GM12891 (cell line): ENCODE data around the gene KCNAB2.

ENCODE experiments used
- DNase-seq: peaks from one replicate; pipeline ENCODE4 v3.0.0; 2011; ENCODE audit warnings: low spot score; ENCODE audit not compliant: insufficient read length
- FAIRE-seq: peaks from 2 replicates; lab custom pipeline; 2011; peaks lifted over from hg19 to GRCh38; lab: Jason Lieb, UNC
- PAX5 ChIP-seq: IDR thresholded peaks from 2 replicates; pipeline ENCODE4 v1.6.1; 2011; ENCODE audit warnings: low read length, moderate library complexity, mild to moderate bottlenecking; ENCODE audit not compliant: insufficient read depth, severe bottlenecking
- POLR2A ChIP-seq: IDR thresholded peaks from 2 replicates; pipeline ENCODE4 v1.6.1; 2011; ENCODE audit warnings: low read depth, low read length, control low read depth
- POLR2AphosphoS5 ChIP-seq: IDR thresholded peaks from 2 replicates; pipeline ENCODE4 v1.6.1; 2011; ENCODE audit warnings: low read depth, low read length, control low read depth
- POU2F2 ChIP-seq: IDR thresholded peaks from 2 replicates; pipeline ENCODE4 v1.6.1; 2011; ENCODE audit warnings: low read depth, mild to moderate bottlenecking, control low read depth, low read length, moderate library complexity
- SPI1 ChIP-seq: IDR thresholded peaks from 2 replicates; pipeline ENCODE4 v1.6.1; 2011; ENCODE audit warnings: low read depth, low read length, control low read depth
- TAF1 ChIP-seq: IDR thresholded peaks from 2 replicates; pipeline ENCODE4 v1.6.1; 2011; ENCODE audit warnings: low read depth, low read length, control low read depth

The KCNAB2 gene

DNA sequence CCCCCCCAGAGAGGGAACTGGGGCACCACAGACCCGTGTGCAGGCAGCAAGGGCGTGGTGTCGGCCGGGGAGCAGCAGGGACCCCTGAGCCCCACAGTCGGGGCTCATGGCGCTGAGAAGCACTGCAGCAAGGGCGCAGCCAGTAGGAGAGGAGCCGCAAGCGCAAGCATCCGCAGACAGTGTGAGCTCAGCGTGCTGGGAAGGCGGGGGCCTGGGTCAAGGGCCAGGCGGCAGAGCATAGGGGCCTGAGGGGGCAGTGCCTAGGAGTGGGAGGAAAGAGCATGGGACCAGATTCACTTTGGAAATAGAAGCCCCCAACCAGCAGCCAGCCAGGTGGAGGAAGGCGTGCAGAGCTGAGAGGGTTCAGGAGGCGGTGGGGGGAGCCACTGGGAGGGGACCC lies 6.7 kb upstream of the KCNAB2 start:
- TF ChIP-seq POU2F2 (no peak), TAF1 (no peak), POLR2AphosphoS5 (no peak), POLR2A (no peak), PAX5 (no peak), SPI1 (no peak)
- no peak for FAIRE-seq
- DNase-seq: no peak

GRCh38 chr1:6040444-6040843 lies 5.2 kb upstream of the KCNAB2 start:
- FAIRE-seq (no peak), DNase-seq (no peak)
- TF ChIP-seq POLR2A: no peak
- no peak for TF ChIP-seq TAF1
- no peak for TF ChIP-seq PAX5
- no peak for TF ChIP-seq POU2F2
- TF ChIP-seq POLR2AphosphoS5: no peak
- no peak for TF ChIP-seq SPI1

- no peak for TF ChIP-seq PAX5
- TF ChIP-seq POU2F2: no peak
- no peak for TF ChIP-seq TAF1
- no peak for TF ChIP-seq SPI1
- no peak for TF ChIP-seq POLR2A
- TF ChIP-seq POLR2AphosphoS5: no peak
- FAIRE-seq (no peak), DNase-seq (no peak)
Observed at GRCh38 chr1:6040861-6041415, 4.8 kb upstream of the KCNAB2 start.

DNA sequence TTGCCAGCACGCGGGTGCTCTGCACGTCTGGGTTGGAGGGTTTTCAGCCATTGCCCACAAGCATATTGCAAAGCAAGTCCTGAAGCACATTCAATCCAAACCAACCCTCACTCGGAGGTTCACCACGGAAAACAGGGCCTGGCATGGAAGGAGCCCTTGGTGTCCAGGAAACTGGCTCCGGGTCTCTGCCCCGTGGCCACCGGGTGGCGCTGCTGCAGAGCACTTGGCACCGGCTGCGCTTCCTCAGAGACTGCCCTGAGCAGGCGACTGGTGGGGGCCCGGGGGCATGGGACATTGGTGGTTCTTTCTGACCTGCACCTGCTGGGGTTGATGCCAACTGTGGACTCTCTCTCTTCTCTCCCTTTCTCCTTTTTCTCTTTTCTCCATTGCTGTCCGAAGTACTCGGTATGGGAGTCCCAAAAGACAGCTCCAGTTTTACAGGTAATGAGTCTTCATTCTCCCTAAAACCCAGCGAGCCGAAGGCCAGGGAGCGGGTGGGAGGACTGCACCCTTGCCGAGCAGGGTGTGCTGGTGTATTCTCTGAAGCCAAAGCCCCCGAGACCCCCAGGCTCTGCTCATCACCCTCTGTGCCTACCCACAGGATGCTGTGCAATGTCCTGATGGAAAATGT lies 4.1 kb upstream of the KCNAB2 start:
- DNase-seq: peak; percentile 69
- FAIRE-seq: no peak
- TF ChIP-seq PAX5 (no peak), POU2F2 (no peak), POLR2A (no peak), SPI1 (no peak), TAF1 (no peak), POLR2AphosphoS5 (no peak)

DNA sequence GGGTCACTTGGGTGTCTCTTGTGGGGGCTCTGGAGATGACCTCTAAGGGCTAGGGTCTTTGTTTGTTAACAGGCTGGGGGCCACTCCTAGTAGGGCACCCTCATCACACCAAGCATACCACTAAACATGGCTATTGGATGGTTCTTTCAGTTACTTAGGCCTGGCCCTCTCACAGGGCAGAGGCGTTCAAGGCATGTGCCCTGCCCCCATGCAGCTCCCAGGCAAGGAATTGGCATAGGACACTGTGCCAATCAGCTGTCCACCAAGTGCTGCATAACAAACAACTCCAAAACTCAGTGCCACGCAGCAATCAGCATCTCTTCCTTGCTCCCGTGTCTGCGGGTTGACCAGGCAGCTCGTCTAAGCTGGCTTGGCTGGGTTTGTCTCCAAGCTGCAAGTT lies 2.1 kb upstream of the KCNAB2 start:
- DNase-seq (no peak), FAIRE-seq (no peak)
- no peak for TF ChIP-seq SPI1
- TF ChIP-seq POLR2A: no peak
- TF ChIP-seq POU2F2: no peak
- TF ChIP-seq POLR2AphosphoS5: no peak
- TF ChIP-seq PAX5: no peak
- no peak for TF ChIP-seq TAF1

GRCh38 chr1:6044481-6045109 lies 1.1 kb upstream of the KCNAB2 start:
- no peak for TF ChIP-seq POLR2AphosphoS5
- TF ChIP-seq POU2F2: no peak
- no peak for TF ChIP-seq SPI1
- TF ChIP-seq TAF1: no peak
- TF ChIP-seq POLR2A: no peak
- TF ChIP-seq PAX5: no peak
- FAIRE-seq (no peak), DNase-seq (no peak)

DNA sequence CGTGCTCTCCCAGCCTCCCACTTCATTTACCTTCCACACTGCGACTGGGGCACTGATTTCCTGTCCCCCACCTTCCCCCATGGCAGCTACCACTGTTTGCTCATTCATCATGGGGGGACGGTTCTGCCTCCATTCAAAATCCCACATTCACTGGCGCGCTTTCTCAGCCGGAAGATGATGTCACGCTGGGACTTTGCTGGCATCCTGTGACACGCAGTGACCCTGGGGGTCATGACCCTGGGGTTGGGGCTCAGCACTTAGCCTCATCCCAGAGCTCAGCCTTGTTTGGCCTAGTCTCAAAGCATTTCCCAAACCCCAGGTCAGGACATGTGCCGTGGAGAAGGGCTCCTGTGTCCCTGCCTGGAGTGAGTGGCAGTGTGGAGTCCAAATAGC lies 582 bp upstream of the KCNAB2 start:
- DNase-seq (no peak), FAIRE-seq (no peak)
- TF ChIP-seq TAF1 (no peak), POLR2A (no peak), POLR2AphosphoS5 (no peak), PAX5 (no peak)

DNA sequence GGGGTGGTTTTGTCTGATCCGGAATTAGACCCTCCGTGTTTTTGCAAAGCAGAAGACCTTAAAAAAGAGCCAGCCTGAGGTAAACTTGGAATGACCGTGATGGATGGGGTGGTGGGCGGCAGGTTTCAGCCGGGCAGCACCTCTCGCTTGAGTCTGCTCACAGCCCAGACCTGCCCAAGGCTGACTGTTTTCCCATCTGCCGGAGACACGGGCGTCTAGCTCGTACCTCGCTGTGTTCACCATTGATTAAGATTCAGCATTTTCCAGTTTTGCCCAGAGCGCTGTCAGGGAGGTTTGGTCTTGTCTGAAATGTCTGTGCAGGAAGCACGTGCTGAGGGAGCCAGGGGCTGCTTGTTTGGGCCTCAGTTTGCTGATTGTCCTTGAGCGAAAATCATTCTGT lies 591 bp downstream of the KCNAB2 start:
- TF ChIP-seq TAF1 (no peak), POU2F2 (no peak), POLR2A (no peak), POLR2AphosphoS5 (no peak)
- FAIRE-seq (no peak), DNase-seq (no peak)

GRCh38 chr1:6048179-6048867 lies 2.6 kb downstream of the KCNAB2 start:
- FAIRE-seq (no peak), DNase-seq (no peak)
- no peak for TF ChIP-seq SPI1
- TF ChIP-seq TAF1: no peak
- TF ChIP-seq POU2F2: no peak
- TF ChIP-seq POLR2A: no peak
- no peak for TF ChIP-seq POLR2AphosphoS5
- no peak for TF ChIP-seq PAX5
